K562 (cell line): ENCODE results near the gene IL1RL1. TPM values are rescaled to one million over a fixed set of nuclear protein-coding genes. Genes with fewer than 3 reads are reported as not detected.

Experiments
- ATF3 ChIP-seq, 2 experiments: fragments of 450-650 bp in 1 of 2; sonication (generic) in 1 of 2; formaldehyde crosslinking in 1 of 2; IDR thresholded peaks in 1 of 2; conservative IDR thresholded peaks in 1 of 2; 2 replicates each; pipeline versions ENCODE4 v1.6.1 to v1.8.1; 2016 to 2023; ENCODE audit warnings: mild to moderate bottlenecking in 2 of 2, moderate library complexity in 2 of 2, inconsistent platforms in 1 of 2, missing genetic modification reagents in 1 of 2
- ATF7 ChIP-seq: fragments of 450-650 bp; IDR thresholded peaks from 2 replicates; pipeline ENCODE4 v1.7.1; 2014; ENCODE audit warnings: mild to moderate bottlenecking, moderate library complexity
- BRF2 ChIP-seq: IDR thresholded peaks from 3 replicates; pipeline ENCODE4 v1.6.1; 2011; ENCODE audit warnings: borderline replicate concordance, mild to moderate bottlenecking; ENCODE audit not compliant: insufficient read length, insufficient read depth
- CLOCK ChIP-seq: fragments of 250-450 bp; sonication (Bioruptor Pico); IDR thresholded peaks from 2 replicates; pipeline ENCODE4 v1.4.0; 2020; ENCODE audit warnings: mild to moderate bottlenecking, moderate library complexity, borderline replicate concordance
- E2F1 ChIP-seq: sonication (generic); formaldehyde crosslinking; IDR thresholded peaks from 2 replicates; pipeline ENCODE4 v1.8.1; 2023; ENCODE audit warnings: mild to moderate bottlenecking, missing genetic modification reagents, moderate library complexity
- E2F3 ChIP-seq: fragments of 250-450 bp; sonication (Bioruptor Pico); IDR thresholded peaks from 2 replicates; pipeline ENCODE4 v1.4.0; 2020; ENCODE audit warnings: mild to moderate bottlenecking
- MEIS2 ChIP-seq: fragments of 450-650 bp; IDR thresholded peaks from 2 replicates; pipeline ENCODE4 v1.6.1; 2014; ENCODE audit warnings: mild to moderate bottlenecking; ENCODE audit not compliant: partially characterized antibody
- NCOA4 ChIP-seq: fragments of 450-650 bp; IDR thresholded peaks from 2 replicates; pipeline ENCODE4 v1.6.1; 2018; ENCODE audit warnings: mild to moderate bottlenecking; ENCODE audit not compliant: partially characterized antibody
- SIN3B ChIP-seq: fragments of 450-650 bp; IDR thresholded peaks from 2 replicates; pipeline ENCODE4 v1.6.1; 2017; ENCODE audit warnings: low read depth, mild to moderate bottlenecking, moderate library complexity
- SMARCB1 ChIP-seq: IDR thresholded peaks from 2 replicates; pipeline ENCODE4 v1.6.1; 2011; ENCODE audit warnings: improper control_type of control experiment, low read depth; ENCODE audit not compliant: insufficient read length
- SOX6 ChIP-seq: fragments of 450-650 bp; IDR thresholded peaks from 2 replicates; pipeline ENCODE4 v1.6.1; 2014; ENCODE audit warnings: mild to moderate bottlenecking
- SP2 ChIP-seq: IDR thresholded peaks from 2 replicates; pipeline ENCODE4 v1.6.1; 2011; ENCODE audit warnings: mild to moderate bottlenecking, low read depth, low read length, moderate library complexity; ENCODE audit not compliant: poor library complexity, severe bottlenecking; ENCODE audit errors: extremely low read depth
- SPI1 ChIP-seq: IDR thresholded peaks from 2 replicates; pipeline ENCODE4 v1.6.1; 2011; ENCODE audit warnings: low read depth, low read length, control low read depth, borderline replicate concordance
- ZHX1 ChIP-seq: fragments of 150-350 bp; conservative IDR thresholded peaks from 2 replicates; pipeline ENCODE4 v1.6.1; 2014; ENCODE audit warnings: low read length
- polyA plus RNA-seq, 8 experiments: library from polyadenylated mRNA; depleted of rRNA in 4 of 8; stranded (reverse) in 5 of 8; unstranded in 3 of 8; fragments of >200 nt; fragmentation: Nextera tagmentation in 2 of 8; fragmentation: Illumina TruSeq in 1 of 8; extraction: Ambion mirVana in 2 of 8; extraction: Trizol in 1 of 8; gene quantifications; 2 replicates each; pipeline versions ENCODE4 v1.2.1 to v1.2.3, GENCODE V29; 2011 to 2014; ENCODE audit warnings: inconsistent platforms in 1 of 8, missing spikeins in 1 of 8
- total RNA-seq, 7 experiments: library from RNA; depleted of rRNA in 6 of 7; stranded (reverse); fragments of >200 nt in 6 of 7; fragmentation: Illumina TruSeq in 2 of 7; extraction: Trizol in 2 of 7; gene quantifications; 2 replicates each; pipeline versions ENCODE4 v1.2.1 to v1.2.3, GENCODE V29; 2011 to 2021; ENCODE audit warnings: low replicate concordance in 1 of 7

The IL1RL1 gene
- total and polyA plus RNA-seq, 9 of the 15 experiments (the other 6 are each of a cell fraction or from before 2014, with no cell fraction given): 0.06 to 3.3 (median 0.59) TPM

- TF ChIP-seq BRF2 (no peak), NCOA4 (no peak), SMARCB1 (no peak), ATF3 (IDR thresholded peaks at IDR 0.05) (no peak), ATF3 (CRISPR knock-in tag; conservative IDR thresholded peaks at IDR 0.05) (no peak), SIN3B (no peak), SP2 (no peak), MEIS2 (no peak), E2F1 (CRISPR knock-in tag) (peak; percentile 46; the same call in 1 of the 2 replicates), CLOCK (no peak), SOX6 (0 out of 2 replicates have a peak, but pooled peaks have one; percentile 36), ATF7 (peak; percentile 60; the same call in 1 of the 2 replicates), ZHX1 (0 out of 2 replicates have a peak, but pooled peaks have one; percentile 53), E2F3 (peak; percentile 62; the same call in 1 of the 2 replicates), SPI1 (no peak)
These were observed 44.4 kb downstream of the IL1RL1 start, which contains the start of gene IL18R1 (continued) for GRCh38 chr2:102355526-102356380.
